Measurements from ENCODE around the gene NCKAP5.

GRCh38 chr2:133371286-133371685, 197.0 kb downstream of the NCKAP5 start:
- TF ChIP-seq CTCF (IDR thresholded peaks at IDR 0.05) (no peak), EZH2 (IDR thresholded peaks at IDR 0.05; ENCODE audit: borderline replicate concordance, insufficient read depth, low read depth, low read length, poor library complexity, severe bottlenecking) (no peak)
